GM12865 (cell line): ENCODE results near the gene HSPA9.

Source experiments
- DNase-seq: peaks from one replicate; pipeline ENCODE4 v3.0.0; 2010; ENCODE audit warnings: low read depth
- H3K4me3 ChIP-seq: 2 replicates; pipeline ENCODE4 v1.5.1; 2011; ENCODE audit warnings: mild to moderate bottlenecking, low read depth, low read length, control low read depth
- TF ChIP-seq, protein P1 (sequence below): IDR thresholded peaks from 2 replicates; pipeline ENCODE4 v1.5.1; 2011; ENCODE audit warnings: low read length, control low read depth, low read depth, inconsistent platforms; ENCODE audit not compliant: insufficient read depth; ENCODE audit errors: missing control alignments

The HSPA9 gene

DNA sequence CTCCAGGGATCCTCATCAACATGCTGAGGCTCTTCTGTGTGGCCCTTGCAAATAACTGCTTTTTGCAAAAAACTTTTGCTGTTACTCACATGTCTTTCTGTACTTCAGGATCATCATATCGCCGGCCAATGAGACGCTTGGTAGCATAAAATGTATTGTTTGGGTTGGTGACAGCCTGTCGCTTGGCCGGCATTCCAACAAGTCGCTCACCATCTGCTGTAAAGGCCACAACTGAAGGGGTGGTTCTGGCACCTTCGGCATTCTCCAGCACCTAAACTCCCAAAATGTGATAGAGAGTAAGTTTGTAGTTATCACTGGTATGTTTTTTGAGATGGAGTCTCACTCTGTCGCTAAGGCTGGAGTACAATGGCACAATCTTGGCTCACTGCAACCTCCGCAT is 4.3 kb downstream of the HSPA9 start:
- DNase-seq: no peak
- H3K4me3 ChIP-seq: no peak overlapping the region
- TF ChIP-seq, protein P1, sequence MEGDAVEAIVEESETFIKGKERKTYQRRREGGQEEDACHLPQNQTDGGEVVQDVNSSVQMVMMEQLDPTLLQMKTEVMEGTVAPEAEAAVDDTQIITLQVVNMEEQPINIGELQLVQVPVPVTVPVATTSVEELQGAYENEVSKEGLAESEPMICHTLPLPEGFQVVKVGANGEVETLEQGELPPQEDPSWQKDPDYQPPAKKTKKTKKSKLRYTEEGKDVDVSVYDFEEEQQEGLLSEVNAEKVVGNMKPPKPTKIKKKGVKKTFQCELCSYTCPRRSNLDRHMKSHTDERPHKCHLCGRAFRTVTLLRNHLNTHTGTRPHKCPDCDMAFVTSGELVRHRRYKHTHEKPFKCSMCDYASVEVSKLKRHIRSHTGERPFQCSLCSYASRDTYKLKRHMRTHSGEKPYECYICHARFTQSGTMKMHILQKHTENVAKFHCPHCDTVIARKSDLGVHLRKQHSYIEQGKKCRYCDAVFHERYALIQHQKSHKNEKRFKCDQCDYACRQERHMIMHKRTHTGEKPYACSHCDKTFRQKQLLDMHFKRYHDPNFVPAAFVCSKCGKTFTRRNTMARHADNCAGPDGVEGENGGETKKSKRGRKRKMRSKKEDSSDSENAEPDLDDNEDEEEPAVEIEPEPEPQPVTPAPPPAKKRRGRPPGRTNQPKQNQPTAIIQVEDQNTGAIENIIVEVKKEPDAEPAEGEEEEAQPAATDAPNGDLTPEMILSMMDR: no peak

DNA sequence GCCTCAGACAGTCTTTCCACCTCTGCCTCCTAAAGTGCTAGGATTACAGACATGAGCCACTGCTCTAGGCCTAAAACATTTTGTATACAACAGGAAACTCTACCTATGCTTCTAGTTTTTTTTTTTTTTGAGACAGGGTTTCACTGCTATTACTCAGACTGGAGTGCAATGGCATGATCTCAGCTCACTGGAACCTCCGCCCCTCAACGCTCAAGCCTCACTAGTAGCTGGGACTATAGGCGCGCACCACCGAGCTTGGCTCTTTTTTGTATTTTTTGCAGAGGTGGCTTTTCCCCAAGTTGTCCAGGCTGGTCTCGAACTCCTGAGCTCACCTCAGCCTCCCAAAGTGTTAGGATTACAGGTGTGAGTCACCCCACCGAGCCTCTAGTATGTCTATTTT is 5.4 kb downstream of the HSPA9 start:
- DNase-seq: no peak
- H3K4me3 ChIP-seq: no peak overlapping the region

GRCh38 chr5:138568061-138568824 is 7.0 kb downstream of the HSPA9 start:
- H3K4me3 ChIP-seq: no peak overlapping the region
- no peak for DNase-seq
- TF ChIP-seq, protein P1: no peak

More for the DNA sequence above, 5.4 kb downstream of the HSPA9 start:
- TF ChIP-seq, protein P1: no peak

DNA sequence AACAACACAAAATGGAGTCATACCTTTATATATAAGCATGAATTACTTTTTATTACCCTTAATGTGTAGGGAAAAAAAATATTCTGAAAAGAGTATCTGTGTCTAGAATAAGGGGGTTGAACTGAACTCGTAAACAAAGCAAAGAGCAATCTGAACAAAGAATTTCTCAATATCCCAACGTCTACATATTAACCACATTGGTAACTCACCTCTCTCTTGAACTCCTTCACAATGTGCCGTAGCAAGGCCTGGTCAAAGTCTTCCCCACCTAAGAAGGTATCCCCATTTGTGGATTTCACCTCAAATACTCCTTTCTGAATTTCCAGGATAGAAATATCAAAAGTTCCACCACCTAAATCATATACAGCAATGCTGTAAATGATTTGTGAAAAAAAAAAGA is 8.4 kb downstream of the HSPA9 start:
- no peak for DNase-seq
- TF ChIP-seq, protein P1: no peak
- no peak overlapping the region for H3K4me3 ChIP-seq

GRCh38 chr5:138565100-138565821 is 9.9 kb downstream of the HSPA9 start:
- H3K4me3 ChIP-seq: no peak overlapping the region
- TF ChIP-seq, protein P1: no peak
- no peak for DNase-seq

- no peak for DNase-seq
- TF ChIP-seq, protein P1: no peak
- no peak overlapping the region for H3K4me3 ChIP-seq
Observed at GRCh38 chr5:138564242-138564641, 11.0 kb downstream of the HSPA9 start.
